Panc1 (cell line): ENCODE measurements around the gene DTNB.

ENCODE experiments used
- CTCF ChIP-seq: fragments of 450-650 bp; IDR thresholded peaks from 2 replicates; pipeline ENCODE4 v1.5.1; 2017; ENCODE audit warnings: mild to moderate bottlenecking
- POLR2AphosphoS5 ChIP-seq: IDR thresholded peaks from 2 replicates; pipeline ENCODE4 v1.6.1; 2012; ENCODE audit warnings: mild to moderate bottlenecking, low read depth, low read length, moderate library complexity
- REST ChIP-seq, 2 experiments: IDR thresholded peaks; 2 replicates each; pipeline ENCODE4 v1.6.1; 2011 to 2012; ENCODE audit warnings: low read depth in 2 of 2, control low read depth in 1 of 2, low read length in 1 of 2, mild to moderate bottlenecking in 1 of 2, moderate library complexity in 1 of 2; ENCODE audit not compliant: insufficient read depth in 1 of 2
- TCF7L2 ChIP-seq: IDR thresholded peaks from 2 replicates; pipeline ENCODE4 v1.6.1; 2011; ENCODE audit warnings: mild to moderate bottlenecking, low read depth, low read length, inconsistent platforms

DNA sequence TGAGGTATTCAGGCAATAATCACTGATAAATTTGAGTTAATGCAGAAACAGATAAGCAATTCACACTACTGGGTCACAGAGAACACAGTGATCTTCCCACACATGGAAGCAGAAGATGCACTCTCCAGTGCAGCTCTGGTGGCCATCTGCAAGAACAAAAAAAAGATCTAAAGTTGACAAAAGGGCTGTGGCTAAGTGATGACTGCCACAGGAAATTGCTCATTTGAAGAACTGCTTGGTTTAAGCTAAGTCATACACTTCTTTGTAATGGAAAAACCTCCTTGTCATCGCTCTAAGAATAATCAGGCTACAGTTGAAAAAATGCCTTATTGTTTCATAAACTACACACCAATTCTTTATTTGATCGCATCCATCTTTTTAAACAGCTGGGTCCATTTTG is 115.1 kb downstream of the DTNB start:
- TF ChIP-seq CTCF = no peak
- TF ChIP-seq POLR2AphosphoS5 = no peak
- no peak for TF ChIP-seq REST (IDR thresholded peaks at IDR 0.05; ENCODE audit: insufficient read depth in 1 of 2, low read depth in 2 of 2, low read length in 1 of 2)
- no peak for TF ChIP-seq TCF7L2
